SK-N-SH treated with all-trans-retinoic acid at 6 μM for 48 hours (cell line): ENCODE results near the gene PIGZ.

Source experiments
- CREB5 ChIP-seq: fragments of 250-450 bp; sonication (Bioruptor Pico); IDR thresholded peaks from 2 replicates; pipeline ENCODE4 v1.5.1; 2020; ENCODE audit warnings: low read depth, mild to moderate bottlenecking, moderate library complexity
- CSDC2 ChIP-seq: fragments of 250-450 bp; sonication (Bioruptor Pico); IDR thresholded peaks from 2 replicates; pipeline ENCODE4 v1.5.0; 2020; ENCODE audit warnings: mild to moderate bottlenecking, moderate library complexity
- CSRNP3 ChIP-seq: fragments of 250-450 bp; sonication (Bioruptor Pico); IDR thresholded peaks from 2 replicates; pipeline ENCODE4 v1.5.1; 2021; ENCODE audit warnings: mild to moderate bottlenecking, moderate library complexity
- PATZ1 ChIP-seq: fragments of 250-450 bp; sonication (Bioruptor Pico); IDR thresholded peaks from 2 replicates; pipeline ENCODE4 v1.8.0; 2020; ENCODE audit warnings: mild to moderate bottlenecking, moderate library complexity, borderline replicate concordance
- PPARA ChIP-seq: fragments of 250-450 bp; sonication (Bioruptor Pico); IDR thresholded peaks from 2 replicates; pipeline ENCODE4 v1.5.0; 2020; ENCODE audit warnings: mild to moderate bottlenecking, borderline replicate concordance
- ZFP3 ChIP-seq: fragments of 250-450 bp; sonication (Bioruptor Pico); IDR thresholded peaks from 2 replicates; pipeline ENCODE4 v1.5.0; 2020; ENCODE audit warnings: mild to moderate bottlenecking, moderate library complexity
- ZFP30 ChIP-seq: fragments of 450-650 bp; formaldehyde crosslinking; IDR thresholded peaks from 2 replicates; pipeline ENCODE4 v1.5.0; 2022; ENCODE audit warnings: mild to moderate bottlenecking, moderate library complexity
- ZNF565 ChIP-seq: fragments of 450-650 bp; formaldehyde crosslinking; conservative IDR thresholded peaks from 2 replicates; pipeline ENCODE4 v1.5.0; 2020; ENCODE audit warnings: low read depth, mild to moderate bottlenecking, moderate library complexity

GRCh38 chr3:196947860-196948441 is 20.7 kb downstream of the PIGZ start:
- TF ChIP-seq PATZ1 (no peak), ZFP3 (no peak), ZFP30 (CRISPR knock-in tag) (no peak), CSRNP3 (CRISPR knock-in tag) (no peak), CREB5 (CRISPR knock-in tag) (no peak), ZNF565 (no peak), PPARA (CRISPR knock-in tag) (no peak), CSDC2 (CRISPR knock-in tag) (no peak)
